GM13976 (cell line): ENCODE results near the gene COG3.

Source experiments
- DNase-seq: peaks from one replicate; pipeline ENCODE4 v3.0.0; 2012; ENCODE audit warnings: low spot score
- in situ Hi-C: fragments of 300-500 bp; cut with MboI; formaldehyde crosslinking; loops from one replicate; pipeline ENCODE4 v1.12.0; 2022; ENCODE audit warnings: low sequenced_read_pairs, mixed read lengths, inconsistent platforms; ENCODE audit not compliant: unreplicated experiment
- TF ChIP-seq, protein P1 (sequence below): IDR thresholded peaks from 2 replicates; pipeline ENCODE4 v1.5.1; 2012; ENCODE audit warnings: borderline replicate concordance, mild to moderate bottlenecking; ENCODE audit not compliant: insufficient read depth; ENCODE audit errors: extremely low read depth, missing control alignments, control extremely low read depth

The COG3 gene

DNA sequence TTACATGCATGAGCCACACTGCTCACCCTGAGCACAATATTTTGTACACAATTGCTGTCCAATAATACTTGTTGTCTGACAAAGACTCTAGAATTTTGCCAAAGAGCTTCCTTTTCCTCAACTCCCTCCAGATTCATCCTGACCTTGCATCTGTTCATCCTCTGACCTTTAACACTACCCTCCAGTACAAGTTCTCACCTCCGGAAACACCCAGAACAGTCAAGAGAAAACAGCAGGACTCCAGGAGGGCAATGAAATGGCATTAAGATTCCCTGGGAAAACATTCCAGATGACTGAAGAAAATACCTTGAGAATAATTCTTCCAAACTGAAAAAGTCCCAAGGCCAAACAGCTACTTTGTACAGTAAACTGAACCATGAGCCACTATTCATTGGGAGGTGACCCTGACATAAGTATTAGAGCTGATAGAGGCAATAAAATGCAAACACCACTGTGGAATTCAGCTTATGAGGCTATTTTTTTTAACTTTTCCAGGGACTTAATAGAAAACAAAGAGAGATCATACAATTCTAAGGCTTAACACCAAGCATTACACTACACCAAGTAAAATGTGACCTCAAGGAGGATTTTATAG lies 15.7 kb upstream of the COG3 start:
- no peak for DNase-seq
- TF ChIP-seq, protein P1, sequence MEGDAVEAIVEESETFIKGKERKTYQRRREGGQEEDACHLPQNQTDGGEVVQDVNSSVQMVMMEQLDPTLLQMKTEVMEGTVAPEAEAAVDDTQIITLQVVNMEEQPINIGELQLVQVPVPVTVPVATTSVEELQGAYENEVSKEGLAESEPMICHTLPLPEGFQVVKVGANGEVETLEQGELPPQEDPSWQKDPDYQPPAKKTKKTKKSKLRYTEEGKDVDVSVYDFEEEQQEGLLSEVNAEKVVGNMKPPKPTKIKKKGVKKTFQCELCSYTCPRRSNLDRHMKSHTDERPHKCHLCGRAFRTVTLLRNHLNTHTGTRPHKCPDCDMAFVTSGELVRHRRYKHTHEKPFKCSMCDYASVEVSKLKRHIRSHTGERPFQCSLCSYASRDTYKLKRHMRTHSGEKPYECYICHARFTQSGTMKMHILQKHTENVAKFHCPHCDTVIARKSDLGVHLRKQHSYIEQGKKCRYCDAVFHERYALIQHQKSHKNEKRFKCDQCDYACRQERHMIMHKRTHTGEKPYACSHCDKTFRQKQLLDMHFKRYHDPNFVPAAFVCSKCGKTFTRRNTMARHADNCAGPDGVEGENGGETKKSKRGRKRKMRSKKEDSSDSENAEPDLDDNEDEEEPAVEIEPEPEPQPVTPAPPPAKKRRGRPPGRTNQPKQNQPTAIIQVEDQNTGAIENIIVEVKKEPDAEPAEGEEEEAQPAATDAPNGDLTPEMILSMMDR: no peak
- in situ Hi-C loops: no loop called here

DNA sequence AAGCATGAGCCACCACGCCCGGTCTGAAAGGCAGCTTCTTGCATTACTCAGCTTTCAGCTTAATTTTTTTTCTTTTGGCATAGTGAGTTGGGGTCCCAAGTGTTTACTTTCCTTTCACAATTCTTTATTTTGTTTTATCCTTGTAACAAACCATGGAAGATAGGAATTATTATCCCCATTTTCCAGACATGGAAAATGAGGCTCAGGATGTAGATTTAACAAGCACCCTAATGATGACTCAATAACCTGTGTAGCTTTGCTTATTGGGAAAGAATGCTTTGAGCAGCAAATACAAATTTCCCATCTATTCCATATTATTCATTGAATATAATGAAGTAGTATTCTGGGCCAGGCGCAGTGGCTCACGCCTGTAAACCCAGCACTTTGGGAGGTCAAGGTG lies 13.5 kb upstream of the COG3 start:
- TF ChIP-seq, protein P1: no peak
- in situ Hi-C loops: no loop called here
- DNase-seq: no peak

DNA sequence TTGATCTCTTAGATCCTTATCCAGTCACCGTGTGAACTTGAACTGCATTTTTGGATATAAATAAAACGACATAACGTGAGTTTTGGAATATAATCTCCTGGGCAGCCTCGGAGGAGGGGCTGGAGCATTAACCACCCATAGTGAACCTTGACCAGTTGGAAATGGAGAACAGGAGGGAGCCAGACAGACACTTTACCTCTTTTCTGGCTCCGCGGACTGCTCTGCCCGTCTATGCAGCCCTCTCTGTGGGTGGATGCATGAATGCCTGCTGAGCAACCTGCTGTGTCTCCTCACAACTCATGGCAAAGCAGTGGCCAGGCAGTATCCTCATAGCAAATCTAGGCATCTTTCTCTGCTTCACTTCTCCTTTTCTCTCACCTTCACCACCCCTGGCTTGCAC lies 10.5 kb upstream of the COG3 start:
- TF ChIP-seq, protein P1: no peak
- in situ Hi-C loops: no loop called here
- DNase-seq: no peak

DNA sequence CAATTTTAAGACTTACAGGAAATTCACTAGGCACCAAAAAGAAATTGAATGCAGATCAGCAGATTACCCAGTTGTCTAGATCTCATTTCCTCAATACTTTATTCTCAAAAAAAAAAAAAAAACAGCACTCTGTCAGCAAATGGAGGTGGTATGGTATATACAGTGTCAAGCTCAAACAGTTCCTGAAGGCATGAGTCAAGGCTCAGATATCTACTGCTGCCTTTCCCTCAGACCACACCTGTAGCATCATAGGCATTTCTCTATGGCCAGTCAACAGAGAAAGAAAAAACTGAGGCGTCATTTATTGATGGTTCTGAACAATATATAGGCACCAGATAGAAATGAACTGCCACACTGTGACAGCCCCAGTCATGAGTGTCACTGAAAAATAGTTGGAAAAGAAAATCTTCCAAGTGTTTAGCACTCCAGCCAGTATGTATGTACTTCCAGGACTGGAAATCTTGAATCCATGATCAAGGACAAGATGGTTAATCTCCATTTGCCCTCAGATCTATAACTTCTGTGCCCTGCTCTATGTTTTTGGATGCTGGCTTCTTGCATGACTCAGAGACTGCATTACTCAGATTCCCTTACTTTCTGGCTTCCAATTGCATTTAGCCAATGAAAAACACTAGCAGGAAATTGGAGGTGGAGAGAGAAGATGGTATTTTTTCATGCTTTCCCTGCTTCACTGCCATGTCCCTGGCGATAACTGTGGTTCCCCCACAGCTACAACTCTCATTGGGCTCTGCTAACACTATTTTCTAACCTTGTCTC lies 8.4 kb upstream of the COG3 start:
- TF ChIP-seq, protein P1: no peak
- in situ Hi-C loops: no loop called here

DNA sequence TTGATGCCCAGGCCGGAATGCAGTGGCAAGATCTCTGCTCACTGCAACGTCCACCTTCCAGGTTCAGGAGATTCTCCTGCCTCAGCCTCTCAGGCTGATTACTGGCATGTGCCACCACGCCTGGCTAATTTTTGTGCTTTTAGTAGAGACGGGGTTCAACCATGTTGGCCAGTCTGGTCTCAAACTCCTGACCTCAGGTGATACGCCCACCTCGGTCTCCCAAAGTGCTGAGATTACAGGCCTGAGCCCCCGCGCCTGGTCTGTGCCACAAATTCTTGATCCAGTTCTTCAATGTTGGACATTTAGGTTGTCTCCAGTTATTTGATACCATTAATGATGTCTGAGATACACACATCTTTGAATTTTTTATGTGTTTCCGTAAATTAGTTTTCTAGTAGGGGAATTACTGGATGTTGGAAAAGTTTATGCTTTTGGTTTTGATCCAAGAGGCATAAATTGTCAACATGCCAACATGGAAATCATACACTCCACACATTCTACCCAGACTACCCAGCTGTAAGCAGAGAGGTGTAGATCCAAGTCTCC lies 525 bp upstream of the COG3 start:
- in situ Hi-C loops: no loop called here
- TF ChIP-seq, protein P1: no peak
- DNase-seq: no peak

More for the DNA sequence above, 8.4 kb upstream of the COG3 start:
- no peak for DNase-seq

DNA sequence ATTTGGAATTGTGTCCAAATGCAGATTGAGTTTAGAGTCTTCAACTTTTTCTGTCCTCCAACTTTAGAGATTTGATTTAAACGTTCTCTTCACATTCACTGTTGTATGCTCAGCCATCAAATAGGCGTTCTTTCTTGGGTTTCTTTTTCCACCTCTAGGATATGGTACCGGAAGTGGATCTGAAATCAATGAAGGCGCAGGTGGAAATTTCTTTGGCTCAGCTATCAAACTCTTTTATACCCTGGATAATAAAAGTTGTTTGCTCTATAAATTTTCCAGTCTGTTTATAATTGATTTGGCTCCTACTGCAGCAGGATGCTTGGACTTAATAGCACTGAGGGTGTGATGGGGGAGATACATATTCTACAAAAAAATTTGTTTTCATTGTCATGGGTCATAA lies 1.6 kb downstream of the COG3 start:
- in situ Hi-C loops: no loop called here
- TF ChIP-seq, protein P1: no peak
- no peak for DNase-seq

DNA sequence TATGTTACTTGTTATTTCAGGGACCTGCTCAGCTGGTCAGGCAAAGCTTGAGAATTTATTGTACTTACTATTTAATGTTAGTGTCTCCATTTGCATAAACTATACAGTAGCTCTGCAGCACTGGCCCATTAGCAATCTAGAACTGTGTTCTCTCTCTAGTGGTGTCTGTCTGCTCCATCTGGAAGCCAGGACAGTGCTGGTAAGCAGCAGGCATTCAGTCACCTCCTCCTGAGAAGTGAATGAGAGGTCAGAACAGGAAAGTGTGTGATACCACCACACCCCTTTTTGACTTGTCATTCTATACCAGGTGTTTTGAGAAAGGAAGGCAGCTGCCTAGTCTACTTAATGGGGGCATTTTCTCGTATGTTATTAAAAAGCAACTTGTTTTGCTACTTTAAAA lies 3.9 kb downstream of the COG3 start:
- TF ChIP-seq, protein P1: no peak
- in situ Hi-C loops: no loop called here
- DNase-seq: no peak
